ENCODE measurements around the gene RIPPLY2. TPM values are rescaled to one million over a fixed set of nuclear protein-coding genes. Genes with fewer than 3 reads are reported as not detected.

The RIPPLY2 gene
- total RNA-seq, 1 donor = not detected

DNA sequence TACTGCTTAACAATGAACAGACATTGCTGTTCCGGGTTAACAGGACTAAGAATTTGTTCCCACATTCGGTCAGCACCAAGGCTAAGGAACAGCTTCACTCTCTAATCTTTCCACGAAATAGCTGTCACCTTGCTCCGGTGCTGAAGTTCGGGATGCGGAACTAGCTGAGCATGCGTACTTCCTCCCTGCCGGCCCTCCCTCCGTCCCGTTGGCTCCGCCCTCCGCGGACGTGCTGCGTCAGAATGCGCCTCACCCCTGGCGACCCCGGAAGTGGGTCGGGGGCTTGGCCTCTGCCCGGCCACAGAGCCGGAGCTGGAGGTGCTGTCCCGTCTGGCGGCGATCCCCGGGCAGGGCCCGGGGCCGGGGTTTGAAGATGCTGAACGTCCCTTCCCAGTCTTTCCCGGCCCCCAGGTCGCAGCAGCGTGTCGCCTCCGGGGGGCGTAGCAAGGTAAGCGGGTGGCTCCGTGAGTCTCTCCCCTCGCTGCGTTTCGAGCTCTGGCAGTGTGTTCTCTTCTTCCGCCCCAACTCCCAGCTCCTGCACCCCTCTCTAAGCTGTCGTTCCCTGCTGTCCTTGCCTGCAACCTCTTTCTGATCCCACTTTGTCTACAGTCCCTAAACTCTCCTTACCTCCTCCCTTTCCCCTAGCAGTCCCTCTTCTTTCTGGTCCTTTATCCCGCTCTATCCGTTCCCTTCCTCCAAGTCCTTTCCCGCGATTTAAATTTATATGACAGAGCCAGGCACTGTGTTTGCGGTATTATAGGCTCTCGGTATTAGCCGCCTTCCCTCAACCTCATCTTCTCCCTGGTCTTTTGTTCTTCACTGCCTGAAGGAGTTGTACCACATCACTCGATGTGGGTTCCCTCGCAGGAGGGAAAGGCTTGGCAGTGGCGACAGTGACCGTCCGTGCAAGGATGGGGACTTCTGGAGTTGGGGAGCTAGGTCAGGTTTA, 6.5 kb downstream of the RIPPLY2 start, which contains the start of gene CYB5R4:
Gene CYB5R4 (plus strand): TSS at position 280 of the 949 bp plus-strand sequence. CDS start 94 bp downstream, at position 374.
- peak; percentile 95 for DNase-seq (ENCODE audit: low read depth)
- H3K4me3 ChIP-seq (ENCODE audit: low read depth, low read length) = peak within 1 kb of the TSS; percentile 90
- TF ChIP-seq, protein P1, sequence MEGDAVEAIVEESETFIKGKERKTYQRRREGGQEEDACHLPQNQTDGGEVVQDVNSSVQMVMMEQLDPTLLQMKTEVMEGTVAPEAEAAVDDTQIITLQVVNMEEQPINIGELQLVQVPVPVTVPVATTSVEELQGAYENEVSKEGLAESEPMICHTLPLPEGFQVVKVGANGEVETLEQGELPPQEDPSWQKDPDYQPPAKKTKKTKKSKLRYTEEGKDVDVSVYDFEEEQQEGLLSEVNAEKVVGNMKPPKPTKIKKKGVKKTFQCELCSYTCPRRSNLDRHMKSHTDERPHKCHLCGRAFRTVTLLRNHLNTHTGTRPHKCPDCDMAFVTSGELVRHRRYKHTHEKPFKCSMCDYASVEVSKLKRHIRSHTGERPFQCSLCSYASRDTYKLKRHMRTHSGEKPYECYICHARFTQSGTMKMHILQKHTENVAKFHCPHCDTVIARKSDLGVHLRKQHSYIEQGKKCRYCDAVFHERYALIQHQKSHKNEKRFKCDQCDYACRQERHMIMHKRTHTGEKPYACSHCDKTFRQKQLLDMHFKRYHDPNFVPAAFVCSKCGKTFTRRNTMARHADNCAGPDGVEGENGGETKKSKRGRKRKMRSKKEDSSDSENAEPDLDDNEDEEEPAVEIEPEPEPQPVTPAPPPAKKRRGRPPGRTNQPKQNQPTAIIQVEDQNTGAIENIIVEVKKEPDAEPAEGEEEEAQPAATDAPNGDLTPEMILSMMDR (IDR thresholded peaks at IDR 0.05; ENCODE audit: insufficient read depth, low read depth, low read length) = peak; percentile 46

GRCh38 chr6:83860359-83860755, 7.2 kb downstream of the RIPPLY2 start:
- no peak for DNase-seq (ENCODE audit: low read depth)
- H3K4me3 ChIP-seq (ENCODE audit: low read depth, low read length) = peak overlapping the region; percentile 90
- TF ChIP-seq, protein P1 (IDR thresholded peaks at IDR 0.05; ENCODE audit: insufficient read depth, low read depth, low read length) = no peak

- no peak for DNase-seq (ENCODE audit: low read depth)
- H3K4me3 ChIP-seq (ENCODE audit: low read depth, low read length) = no peak overlapping the region
- TF ChIP-seq, protein P1 (IDR thresholded peaks at IDR 0.05; ENCODE audit: insufficient read depth, low read depth, low read length) = no peak
Measured at GRCh38 chr6:83860782-83861495, 7.8 kb downstream of the RIPPLY2 start.

- no peak overlapping the region for H3K4me3 ChIP-seq (ENCODE audit: low read depth, low read length)
- DNase-seq (ENCODE audit: low read depth) = peak; percentile 56
- TF ChIP-seq, protein P1 (IDR thresholded peaks at IDR 0.05; ENCODE audit: insufficient read depth, low read depth, low read length) = no peak
Measured at GRCh38 chr6:83862776-83863471, 9.8 kb downstream of the RIPPLY2 start.

DNA sequence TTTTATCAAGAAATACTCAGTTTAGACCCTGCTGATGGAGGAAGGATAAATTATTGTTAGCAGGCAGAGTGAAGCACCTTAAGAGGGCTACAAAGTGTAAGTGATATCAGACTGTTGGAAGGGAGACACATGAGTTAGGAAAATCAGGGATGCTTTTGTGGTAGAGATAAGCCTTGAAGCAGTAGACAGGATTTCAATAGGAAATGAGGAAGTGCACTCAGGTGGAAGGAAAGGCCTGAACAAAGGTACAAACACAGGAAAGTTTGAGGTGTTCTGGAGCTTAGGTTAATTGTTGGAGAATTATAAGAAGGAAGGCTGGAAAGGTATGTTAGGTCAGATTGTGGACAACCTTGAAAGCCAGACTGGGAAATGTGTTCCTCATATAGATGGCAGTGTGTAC, 13.9 kb downstream of the RIPPLY2 start:
- DNase-seq (ENCODE audit: low read depth) = no peak
- TF ChIP-seq, protein P1 (IDR thresholded peaks at IDR 0.05; ENCODE audit: insufficient read depth, low read depth, low read length) = no peak
- no peak overlapping the region for H3K4me3 ChIP-seq (ENCODE audit: low read depth, low read length)

- H3K4me3 ChIP-seq (ENCODE audit: low read depth, low read length) = no peak overlapping the region
- TF ChIP-seq, protein P1 (IDR thresholded peaks at IDR 0.05; ENCODE audit: insufficient read depth, low read depth, low read length) = no peak
- DNase-seq (ENCODE audit: low read depth) = peak; percentile 93
Measured at GRCh38 chr6:83867527-83868161, 14.5 kb downstream of the RIPPLY2 start.

All from fibroblast of villous mesenchyme (primary cell).